K562 (cell line): ENCODE measurements around the gene SIM2. TPM values are rescaled to one million over a fixed set of nuclear protein-coding genes. Genes with fewer than 3 reads are reported as not detected.

Experiments
- ATAC-seq: fragments of 200-7000 bp; cut with Tn5 transposase; 3 replicates; pipeline ENCODE4 v1.9.1; 2020; ENCODE audit warnings: moderate library complexity
- BruUV-seq: library from RNA; stranded (reverse); fragments of 400-500 nt; replicated peaks from 2 replicates; lab custom pipeline; 2021; lab: Mats Ljungman, UMichigan
- CTCF ChIA-PET: fragments of 300-600 bp; formaldehyde crosslinking; extraction: SDS; loops from one replicate; lab custom pipeline; 2021; ENCODE audit warnings: low intra/inter-chr PET ratio; lab: Yijun Ruan, JAX
- POLR2A ChIA-PET: fragments of 300-600, 350-650 bp; sonication (Branson Sonifier 250); formaldehyde crosslinking; extraction: SDS; loops from one replicate; lab custom pipeline; 2021; ENCODE audit warnings: antibody characterized with exemption, inconsistent platforms; lab: Yijun Ruan, JAX
- DNase-seq, 4 experiments: peaks; one replicate each; pipeline versions ENCODE4 v3.0.0 to v3.0.0-alpha.2; 2011 to 2018; ENCODE audit warnings: low spot score in 3 of 4, mixed read lengths in 3 of 4; ENCODE audit errors: extremely low read depth in 1 of 4
- FAIRE-seq: peaks from 2 replicates; lab custom pipeline; 2011; peaks lifted over from hg19 to GRCh38; lab: Jason Lieb, UNC
- H2AFZ ChIP-seq: 2 replicates; pipeline ENCODE4 v1.6.0; 2011; ENCODE audit warnings: low read depth, low read length, control low read depth, inconsistent platforms
- H3K27ac ChIP-seq: fragments of 200-600 bp; 3 replicates; pipeline ENCODE4 v1.8.0; 2011; ENCODE audit warnings: low read depth, mild to moderate bottlenecking, control low read depth, inconsistent platforms, low read length, moderate library complexity, mixed read lengths; ENCODE audit errors: extremely low read depth
- H3K27me3 ChIP-seq, 2 experiments: fragments of 300-600 bp in 1 of 2; 2 replicates in 1 of 2; 3 replicates in 1 of 2; pipeline versions ENCODE4 v1.6.0 to v1.8.0; 2011; ENCODE audit warnings: inconsistent platforms in 2 of 2, low read length in 2 of 2, mild to moderate bottlenecking in 1 of 2, mixed read lengths in 1 of 2, moderate library complexity in 1 of 2; ENCODE audit not compliant: control insufficient read depth in 2 of 2, insufficient read depth in 2 of 2
- H3K36me3 ChIP-seq: fragments of 300-600 bp; 3 replicates; pipeline ENCODE4 v1.8.0; 2011; ENCODE audit warnings: mild to moderate bottlenecking, low read length, inconsistent platforms; ENCODE audit not compliant: control insufficient read depth, insufficient read depth
- H3K4me1 ChIP-seq, 2 experiments: fragments of 200-600 bp in 1 of 2; replicated peaks in 1 of 2; 2 replicates in 1 of 2; 3 replicates in 1 of 2; pipeline versions ENCODE4 v1.5.1 to v1.8.0; 2011; ENCODE audit warnings: inconsistent platforms in 2 of 2, low read length in 2 of 2, mild to moderate bottlenecking in 1 of 2, mixed read lengths in 1 of 2, moderate library complexity in 1 of 2; ENCODE audit not compliant: control insufficient read depth in 2 of 2, insufficient read depth in 2 of 2
- H3K4me2 ChIP-seq: 2 replicates; pipeline ENCODE4 v1.6.1; 2011; ENCODE audit warnings: low read length, control low read depth, inconsistent platforms, mixed read lengths; ENCODE audit not compliant: insufficient read depth
- H3K4me3 ChIP-seq: fragments of 200-600 bp; sonication (generic), shearing (Covaris generic); 2 replicates; pipeline ENCODE4 v1.5.1; 2016; ENCODE audit warnings: control low read depth, inconsistent platforms
- H3K79me2 ChIP-seq: fragments of 200-600 bp; 3 replicates; pipeline ENCODE4 v1.8.0; 2011; ENCODE audit warnings: low read length, inconsistent platforms; ENCODE audit not compliant: control insufficient read depth, insufficient read depth
- H3K9ac ChIP-seq, 2 experiments: 2 replicates each; pipeline versions ENCODE4 v1.6.0 to v1.6.1; 2011; ENCODE audit warnings: low read depth in 2 of 2, low read length in 2 of 2, control low read depth in 1 of 2, inconsistent platforms in 1 of 2, mild to moderate bottlenecking in 1 of 2, mixed read lengths in 1 of 2; ENCODE audit not compliant: insufficient read depth in 1 of 2
- H3K9me1 ChIP-seq: one replicate; pipeline ENCODE4 v1.6.0; 2011; ENCODE audit warnings: inconsistent platforms, mild to moderate bottlenecking, low read length, moderate library complexity; ENCODE audit not compliant: control insufficient read depth, insufficient read depth
- H3K9me3 ChIP-seq: replicated peaks from 2 replicates; pipeline ENCODE4 v1.5.1; 2011; ENCODE audit warnings: low read depth, low read length, inconsistent platforms; ENCODE audit not compliant: control insufficient read depth, insufficient read depth
- H4K20me1 ChIP-seq: replicated peaks from 2 replicates; pipeline ENCODE4 v1.6.1; 2011; ENCODE audit warnings: low read length, inconsistent platforms, mixed read lengths; ENCODE audit not compliant: control insufficient read depth, insufficient read depth
- KDM5B ChIP-seq: fragments of 200-600 bp; sonication (generic); IDR thresholded peaks from 2 replicates; pipeline ENCODE4 v1.6.1; 2012; ENCODE audit warnings: low read depth, mild to moderate bottlenecking, moderate library complexity, low read length, control low read depth, inconsistent platforms; ENCODE audit not compliant: insufficient replicate concordance
- POLR2H ChIP-seq: IDR thresholded peaks from 2 replicates; pipeline ENCODE4 v1.6.1; 2016; ENCODE audit warnings: missing genetic modification characterization, low read depth, mild to moderate bottlenecking, control low read depth, missing compliant biosample characterization, moderate library complexity
- RAD51 ChIP-seq: fragments of 450-650 bp; IDR thresholded peaks from 2 replicates; pipeline ENCODE4 v1.7.1; 2016; ENCODE audit warnings: low read depth, mild to moderate bottlenecking, borderline replicate concordance
- THRA ChIP-seq: fragments of 450-650 bp; IDR thresholded peaks from 2 replicates; pipeline ENCODE4 v1.6.1; 2017; ENCODE audit warnings: mild to moderate bottlenecking, moderate library complexity
- ZNF124 ChIP-seq: sonication (generic); formaldehyde crosslinking; IDR thresholded peaks from 2 replicates; pipeline ENCODE4 v1.8.1; 2022; ENCODE audit warnings: missing genetic modification reagents
- ZNF696 ChIP-seq: fragments of 250-450 bp; sonication (Bioruptor Pico); conservative IDR thresholded peaks from 2 replicates; pipeline ENCODE4 v1.4.0; 2020; ENCODE audit warnings: mild to moderate bottlenecking, moderate library complexity
- ZNF79 ChIP-seq: fragments of 250-450 bp; sonication (Bioruptor Pico); IDR thresholded peaks from 2 replicates; pipeline ENCODE4 v1.4.0; 2020; ENCODE audit warnings: low read depth, mild to moderate bottlenecking, moderate library complexity
- WGBS: fragments of 100-300 bp; shearing (Covaris generic); methylation state at CpG from one replicate; pipeline ENCODE4 v1.1.6; 2016; ENCODE audit warnings: low coverage, mixed read lengths; ENCODE audit not compliant: insufficient coverage; ENCODE audit errors: missing lambda C conversion rate; 5-methylcytosine and 5-hydroxymethylcytosine counted together
- in situ Hi-C: fragments of 300-500 bp; cut with MboI; formaldehyde crosslinking; loops from 4 replicates; pipeline ENCODE4 v1.15.0; 2018; ENCODE audit warnings: inconsistent platforms, mixed read lengths
- intact Hi-C: fragments of 100-400 bp; cut with micrococcal nuclease; formaldehyde crosslinking; loops from 2 replicates; pipeline ENCODE4 v1.14.2; 2022
- polyA plus RNA-seq, 8 experiments: library from polyadenylated mRNA; depleted of rRNA in 4 of 8; stranded (reverse) in 5 of 8; unstranded in 3 of 8; fragments of >200 nt; fragmentation: Nextera tagmentation in 2 of 8; fragmentation: Illumina TruSeq in 1 of 8; extraction: Ambion mirVana in 2 of 8; extraction: Trizol in 1 of 8; gene quantifications; 2 replicates each; pipeline versions ENCODE4 v1.2.1 to v1.2.3, GENCODE V29; 2011 to 2014; ENCODE audit warnings: inconsistent platforms in 1 of 8, missing spikeins in 1 of 8
- total RNA-seq, 7 experiments: library from RNA; depleted of rRNA in 6 of 7; stranded (reverse); fragments of >200 nt in 6 of 7; fragmentation: Illumina TruSeq in 2 of 7; extraction: Trizol in 2 of 7; gene quantifications; 2 replicates each; pipeline versions ENCODE4 v1.2.1 to v1.2.3, GENCODE V29; 2011 to 2021; ENCODE audit warnings: low replicate concordance in 1 of 7
- TF ChIP-seq, protein P1 (sequence below): fragments of 450-650 bp; IDR thresholded peaks from 2 replicates; pipeline ENCODE4 v1.7.0; 2016; ENCODE audit warnings: borderline replicate concordance
- TF ChIP-seq, protein P2 (sequence below): fragments of 450-650 bp; formaldehyde crosslinking; IDR thresholded peaks from 2 replicates; pipeline ENCODE4 v1.4.0; 2020; ENCODE audit warnings: mild to moderate bottlenecking, mixed read lengths

SIM2 gene
- total and polyA plus RNA-seq, 9 of the 15 experiments (the other 6 are each of a cell fraction or from before 2014, with no cell fraction given) = 0.07 to 0.11 (median 0.08) TPM; not detected in 6

- Histone ChIP-seq H3K27ac (no peak overlapping the region), H3K79me2 (no peaks in the 10 kb centered on the region), H3K4me2 (no peak overlapping the region), H4K20me1 (peaks cover 7% of the 10 kb centered on the region), H3K9me1 (no peaks in the 10 kb centered on the region), H2AFZ (no peak overlapping the region), H3K4me1 (peaks cover 0 to 35% of the 10 kb centered on the region in 2 experiments; a peak in 2 of 5 replicates), H3K27me3 (peaks cover 92 to 98% of the 10 kb centered on the region in 2 experiments), H3K4me3 (no peak overlapping the region), H3K36me3 (no peaks in the 10 kb centered on the region), H3K9ac (no peak overlapping the region), H3K9me3 (no peaks in the 10 kb centered on the region)
- 13% methylated on average over 37 of the region's 39 CpGs for WGBS
- DNase-seq = no peak
- BruUV-seq = no TSS peak
- in situ Hi-C loops (no loop called here), intact Hi-C loops (no loop called here)
- ChIA-PET POLR2A (no interaction called here), CTCF (no interaction called here)
- TF ChIP-seq, protein P1, sequence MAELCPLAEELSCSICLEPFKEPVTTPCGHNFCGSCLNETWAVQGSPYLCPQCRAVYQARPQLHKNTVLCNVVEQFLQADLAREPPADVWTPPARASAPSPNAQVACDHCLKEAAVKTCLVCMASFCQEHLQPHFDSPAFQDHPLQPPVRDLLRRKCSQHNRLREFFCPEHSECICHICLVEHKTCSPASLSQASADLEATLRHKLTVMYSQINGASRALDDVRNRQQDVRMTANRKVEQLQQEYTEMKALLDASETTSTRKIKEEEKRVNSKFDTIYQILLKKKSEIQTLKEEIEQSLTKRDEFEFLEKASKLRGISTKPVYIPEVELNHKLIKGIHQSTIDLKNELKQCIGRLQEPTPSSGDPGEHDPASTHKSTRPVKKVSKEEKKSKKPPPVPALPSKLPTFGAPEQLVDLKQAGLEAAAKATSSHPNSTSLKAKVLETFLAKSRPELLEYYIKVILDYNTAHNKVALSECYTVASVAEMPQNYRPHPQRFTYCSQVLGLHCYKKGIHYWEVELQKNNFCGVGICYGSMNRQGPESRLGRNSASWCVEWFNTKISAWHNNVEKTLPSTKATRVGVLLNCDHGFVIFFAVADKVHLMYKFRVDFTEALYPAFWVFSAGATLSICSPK = no peak
- TF ChIP-seq ZNF124 (CRISPR knock-in tag) (no peak), RAD51 (no peak), POLR2H (no peak), ZNF79 (CRISPR knock-in tag) (no peak), KDM5B (no peak), THRA (no peak), ZNF696 (CRISPR knock-in tag) (no peak)
- TF ChIP-seq, protein P2, sequence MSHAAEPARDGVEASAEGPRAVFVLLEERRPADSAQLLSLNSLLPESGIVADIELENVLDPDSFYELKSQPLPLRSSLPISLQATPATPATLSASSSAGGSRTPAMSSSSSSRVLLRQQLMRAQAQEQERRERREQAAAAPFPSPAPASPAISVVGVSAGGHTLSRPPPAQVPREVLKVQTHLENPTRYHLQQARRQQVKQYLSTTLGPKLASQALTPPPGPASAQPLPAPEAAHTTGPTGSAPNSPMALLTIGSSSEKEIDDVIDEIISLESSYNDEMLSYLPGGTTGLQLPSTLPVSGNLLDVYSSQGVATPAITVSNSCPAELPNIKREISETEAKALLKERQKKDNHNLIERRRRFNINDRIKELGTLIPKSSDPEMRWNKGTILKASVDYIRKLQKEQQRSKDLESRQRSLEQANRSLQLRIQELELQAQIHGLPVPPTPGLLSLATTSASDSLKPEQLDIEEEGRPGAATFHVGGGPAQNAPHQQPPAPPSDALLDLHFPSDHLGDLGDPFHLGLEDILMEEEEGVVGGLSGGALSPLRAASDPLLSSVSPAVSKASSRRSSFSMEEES = no peak
- no peak for ATAC-seq
- FAIRE-seq = no peak
These were observed 6.2 kb downstream of the SIM2 start for GRCh38 chr21:36704958-36705678.
